ENCODE data around the gene CXCL14. TPM values are rescaled to one million over a fixed set of nuclear protein-coding genes. Genes with fewer than 3 reads are reported as not detected.

CXCL14 gene
- total and polyA plus RNA-seq, 2 of the 13 experiments (the other 11 are each of a cell fraction or from before 2014, with no cell fraction given) = not detected

DNA sequence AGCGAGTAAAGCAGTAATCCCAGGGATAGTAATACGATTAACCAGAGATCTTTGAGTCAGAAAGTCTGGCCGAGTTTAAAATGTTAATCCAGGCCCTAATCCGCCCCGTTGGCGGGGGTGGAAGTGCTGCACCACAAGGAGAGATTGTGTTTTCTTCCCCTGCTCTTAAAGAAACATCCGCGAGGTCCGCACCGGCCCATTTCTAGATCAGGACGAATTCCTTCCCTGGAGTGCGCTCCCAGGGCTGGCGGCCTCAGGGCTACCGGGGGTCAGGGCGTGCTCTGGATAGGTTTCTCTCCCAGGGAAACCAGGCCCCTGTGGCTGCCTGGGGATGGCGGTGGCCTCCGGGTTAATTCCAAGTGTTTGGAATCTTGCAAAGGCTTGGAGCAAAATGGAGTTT lies 33.7 kb downstream of the CXCL14 start:
- in situ Hi-C loops (cut with HindIII; ENCODE audit: extremely low pct_ligation_motif_present, low pct_unique_long_range_greater_than_20kb) (no loop called here), intact Hi-C loops (cut with micrococcal nuclease; ENCODE audit: unreplicated experiment) (no loop called here)
- H3K27ac ChIP-seq (ENCODE audit: extremely low read length, insufficient read depth, low read length) = no peak overlapping the region
- 73% methylated on average over 15 of the region's 17 CpGs for WGBS (ENCODE audit: low lambda C conversion rate)
- BruUV-seq (replicated peaks) = no TSS peak
- no peak overlapping the region for H3K9ac ChIP-seq (ENCODE audit: insufficient read depth, low read depth, low read length)
- no peaks in the 10 kb centered on the region for H3K4me1 ChIP-seq (ENCODE audit: insufficient read depth, low read length)
- H3K9me3 ChIP-seq (ENCODE audit: low read length) = no peaks in the 10 kb centered on the region
- no peaks in the 10 kb centered on the region for H3K36me3 ChIP-seq (replicated peaks in 1 of 2; ENCODE audit: control insufficient read depth in 1 of 2, insufficient read depth in 2 of 2, low read length in 2 of 2)
- H3K27me3 ChIP-seq (ENCODE audit: control insufficient read depth in 1 of 2, insufficient read depth in 2 of 2, low read length in 2 of 2) = peaks cover 0 to 17% of the 10 kb centered on the region in 2 experiments; a peak in 3 of 5 replicates
- ATAC-seq (no peak), DNase-seq (ENCODE audit: low spot score) (no peak), FAIRE-seq (no peak)
- H3K4me3 ChIP-seq (replicated peaks in 1 of 3; ENCODE audit: insufficient read depth in 1 of 3, low read depth in 2 of 3, low read length in 3 of 3) = no peak overlapping the region
- no peak overlapping the region for H2AFZ ChIP-seq (ENCODE audit: low read length)
- H3K4me2 ChIP-seq (ENCODE audit: low read depth, low read length) = no peak overlapping the region
- no peaks in the 10 kb centered on the region for H4K20me1 ChIP-seq (ENCODE audit: insufficient read depth, low read length)
- ChIA-PET POLR2A (no interaction called here), CTCF (ENCODE audit: low intra/inter-chr PET ratio, low total read pairs) (no interaction called here)
- no peaks in the 10 kb centered on the region for H3K79me2 ChIP-seq (ENCODE audit: insufficient read depth, low read length)
- TF ChIP-seq, protein P1, sequence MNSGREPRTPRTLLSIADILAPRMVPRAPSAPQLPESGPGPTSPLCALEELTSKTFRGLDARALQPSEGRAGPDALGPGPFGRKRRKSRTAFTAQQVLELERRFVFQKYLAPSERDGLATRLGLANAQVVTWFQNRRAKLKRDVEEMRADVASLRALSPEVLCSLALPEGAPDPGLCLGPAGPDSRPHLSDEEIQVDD (CRISPR knock-in tag; IDR thresholded peaks at IDR 0.05; ENCODE audit: borderline replicate concordance) = no peak
- TF ChIP-seq ZNF335 (CRISPR knock-in tag; IDR thresholded peaks at IDR 0.05) = no peak
- TF ChIP-seq NFKBIZ (CRISPR knock-in tag; IDR thresholded peaks at IDR 0.05) = no peak
- no peak for TF ChIP-seq THYN1 (CRISPR knock-in tag; IDR thresholded peaks at IDR 0.05; ENCODE audit: borderline replicate concordance, low read depth)
- TF ChIP-seq ZNF7 (CRISPR knock-in tag; IDR thresholded peaks at IDR 0.05) = no peak
- TF ChIP-seq, protein P2, sequence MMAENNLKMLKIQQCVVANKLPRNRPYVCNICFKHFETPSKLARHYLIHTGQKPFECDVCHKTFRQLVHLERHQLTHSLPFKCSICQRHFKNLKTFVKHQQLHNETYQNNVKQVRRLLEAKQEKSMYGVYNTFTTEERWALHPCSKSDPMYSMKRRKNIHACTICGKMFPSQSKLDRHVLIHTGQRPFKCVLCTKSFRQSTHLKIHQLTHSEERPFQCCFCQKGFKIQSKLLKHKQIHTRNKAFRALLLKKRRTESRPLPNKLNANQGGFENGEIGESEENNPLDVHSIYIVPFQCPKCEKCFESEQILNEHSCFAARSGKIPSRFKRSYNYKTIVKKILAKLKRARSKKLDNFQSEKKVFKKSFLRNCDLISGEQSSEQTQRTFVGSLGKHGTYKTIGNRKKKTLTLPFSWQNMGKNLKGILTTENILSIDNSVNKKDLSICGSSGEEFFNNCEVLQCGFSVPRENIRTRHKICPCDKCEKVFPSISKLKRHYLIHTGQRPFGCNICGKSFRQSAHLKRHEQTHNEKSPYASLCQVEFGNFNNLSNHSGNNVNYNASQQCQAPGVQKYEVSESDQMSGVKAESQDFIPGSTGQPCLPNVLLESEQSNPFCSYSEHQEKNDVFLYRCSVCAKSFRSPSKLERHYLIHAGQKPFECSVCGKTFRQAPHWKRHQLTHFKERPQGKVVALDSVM (CRISPR knock-in tag; IDR thresholded peaks at IDR 0.05) = no peak
- TF ChIP-seq IRX3 (CRISPR knock-in tag; IDR thresholded peaks at IDR 0.05; ENCODE audit: borderline replicate concordance, low read depth) = no peak
- no peak for TF ChIP-seq ZNF451 (CRISPR knock-in tag; IDR thresholded peaks at IDR 0.05)
- TF ChIP-seq NR1H2 (CRISPR knock-in tag; IDR thresholded peaks at IDR 0.05; ENCODE audit: borderline replicate concordance, low read depth) = no peak
- no peak for TF ChIP-seq ZZZ3 (CRISPR knock-in tag; IDR thresholded peaks at IDR 0.05; ENCODE audit: borderline replicate concordance)
- no peak for TF ChIP-seq ZFP90 (CRISPR knock-in tag; IDR thresholded peaks at IDR 0.05; ENCODE audit: borderline replicate concordance)
- no peak for TF ChIP-seq E2F1 (CRISPR knock-in tag; IDR thresholded peaks at IDR 0.05)
- TF ChIP-seq ZNF484 (CRISPR knock-in tag; IDR thresholded peaks at IDR 0.05; ENCODE audit: borderline replicate concordance, low read depth) = no peak
- TF ChIP-seq ZNF251 (CRISPR knock-in tag; IDR thresholded peaks at IDR 0.05) = no peak
- TF ChIP-seq ZNF652 (CRISPR knock-in tag; IDR thresholded peaks at IDR 0.05; ENCODE audit: borderline replicate concordance, low read depth) = no peak
- no peak for TF ChIP-seq NR2F2 (IDR thresholded peaks at IDR 0.05; ENCODE audit: borderline replicate concordance, low read depth)
- TF ChIP-seq ZKSCAN5 (CRISPR knock-in tag; IDR thresholded peaks at IDR 0.05) = no peak
- no peak for TF ChIP-seq ZUFSP (CRISPR knock-in tag; IDR thresholded peaks at IDR 0.05; ENCODE audit: borderline replicate concordance)
- TF ChIP-seq PAWR (CRISPR knock-in tag; IDR thresholded peaks at IDR 0.05; ENCODE audit: borderline replicate concordance) = no peak

Data from HepG2 (cell line).